ENCODE measurements around the gene MSH3. TPM values are rescaled to one million over a fixed set of nuclear protein-coding genes. Genes with fewer than 3 reads are reported as not detected.
"Not testable (repeated sequence)": the region's sequence is repeated elsewhere in the genome, so short reads cannot be mapped to it uniquely, and the experiment has no call there.

MSH3 gene
- total RNA-seq, 1 donor from 2014 or later, result 19.3 TPM

- H3K4me3 ChIP-seq (ENCODE audit: low read length in 3 of 3), result peak overlapping the region; percentile 61 to 74 (median 73)
- no peaks in the 10 kb centered on the region for H3K27me3 ChIP-seq (ENCODE audit: control insufficient read depth in 3 of 3, insufficient read depth in 3 of 3, low read length in 3 of 3)
- H3K9ac ChIP-seq (ENCODE audit: low read depth in 1 of 3, low read length in 3 of 3), result peak overlapping the region in 2 of 3 donors; percentile 51 to 62
- H3K4me1 ChIP-seq (ENCODE audit: control insufficient read depth in 3 of 3, insufficient read depth in 3 of 3, low read length in 3 of 3), result peaks cover 4 to 13% (median 12%) of the 10 kb centered on the region in 3 donors
- H3K9me3 ChIP-seq (ENCODE audit: control insufficient read depth in 3 of 3, low read length in 3 of 3), result no peaks in the 10 kb centered on the region
- H3K27ac ChIP-seq (ENCODE audit: low read depth, low read length), result no peak overlapping the region
- H3K36me3 ChIP-seq (ENCODE audit: control insufficient read depth in 3 of 3, insufficient read depth in 3 of 3, low read length in 3 of 3), result peaks cover under 1 to 20% (median 5%) of the 10 kb centered on the region in 3 donors
Observed at GRCh38 chr5:80654054-80654390, 430 bp upstream of the MSH3 start.

GRCh38 chr5:80655231-80655774, 851 bp downstream of the MSH3 start:
- Histone ChIP-seq H3K9ac (ENCODE audit: low read depth in 1 of 3, low read length in 3 of 3) (peak overlapping the region; percentile 66 to 97 (median 76)), H3K27me3 (ENCODE audit: control insufficient read depth in 3 of 3, insufficient read depth in 3 of 3, low read length in 3 of 3) (no peaks in the 10 kb centered on the region), H3K4me1 (ENCODE audit: control insufficient read depth in 3 of 3, insufficient read depth in 3 of 3, low read length in 3 of 3) (peaks cover 4 to 13% (median 12%) of the 10 kb centered on the region in 3 donors), H3K27ac (ENCODE audit: low read depth, low read length) (peak overlapping the region; percentile 84), H3K4me3 (ENCODE audit: low read length in 3 of 3) (peak overlapping the region; percentile 89 to 92 (median 89)), H3K9me3 (ENCODE audit: control insufficient read depth in 3 of 3, low read length in 3 of 3) (no peaks in the 10 kb centered on the region), H3K36me3 (ENCODE audit: control insufficient read depth in 3 of 3, insufficient read depth in 3 of 3, low read length in 3 of 3) (peaks cover 7 to 30% (median 10%) of the 10 kb centered on the region in 3 donors)

- no peaks in the 10 kb centered on the region for H3K9me3 ChIP-seq (ENCODE audit: control insufficient read depth in 3 of 3, low read length in 3 of 3)
- no peak overlapping the region for H3K27ac ChIP-seq (ENCODE audit: low read depth, low read length)
- H3K4me1 ChIP-seq (ENCODE audit: control insufficient read depth in 3 of 3, insufficient read depth in 3 of 3, low read length in 3 of 3), result peaks cover 4 to 13% (median 12%) of the 10 kb centered on the region in 3 donors
- H3K4me3 ChIP-seq (ENCODE audit: low read length in 3 of 3), result no peak overlapping the region
- peaks cover 7 to 30% (median 10%) of the 10 kb centered on the region in 3 donors for H3K36me3 ChIP-seq (ENCODE audit: control insufficient read depth in 3 of 3, insufficient read depth in 3 of 3, low read length in 3 of 3)
- no peaks in the 10 kb centered on the region for H3K27me3 ChIP-seq (ENCODE audit: control insufficient read depth in 3 of 3, insufficient read depth in 3 of 3, low read length in 3 of 3)
- no peak overlapping the region for H3K9ac ChIP-seq (ENCODE audit: low read depth in 1 of 3, low read length in 3 of 3)
Observed at GRCh38 chr5:80656425-80656824, 2.0 kb downstream of the MSH3 start.

- H3K36me3 ChIP-seq (ENCODE audit: control insufficient read depth in 3 of 3, insufficient read depth in 3 of 3, low read length in 3 of 3), result peaks cover 7 to 30% (median 10%) of the 10 kb centered on the region in 3 donors
- no peaks in the 10 kb centered on the region for H3K27me3 ChIP-seq (ENCODE audit: control insufficient read depth in 3 of 3, insufficient read depth in 3 of 3, low read length in 3 of 3)
- H3K9me3 ChIP-seq (ENCODE audit: control insufficient read depth in 3 of 3, low read length in 3 of 3), result no peaks in the 10 kb centered on the region
- H3K4me3 ChIP-seq (ENCODE audit: low read length in 3 of 3), result no peak overlapping the region
- H3K9ac ChIP-seq (ENCODE audit: low read depth in 1 of 3, low read length in 3 of 3), result no peak overlapping the region
- peaks cover 2 to 7% (median 5%) of the 10 kb centered on the region in 3 donors for H3K4me1 ChIP-seq (ENCODE audit: control insufficient read depth in 3 of 3, insufficient read depth in 3 of 3, low read length in 3 of 3)
- no peak overlapping the region for H3K27ac ChIP-seq (ENCODE audit: low read depth, low read length)
Observed at GRCh38 chr5:80659106-80659505, 4.7 kb downstream of the MSH3 start.

GRCh38 chr5:80660661-80661060, 6.2 kb downstream of the MSH3 start:
- H3K27me3 ChIP-seq (ENCODE audit: control insufficient read depth in 3 of 3, insufficient read depth in 3 of 3, low read length in 3 of 3); H3K4me3 ChIP-seq (ENCODE audit: low read length in 3 of 3); H3K9ac ChIP-seq (ENCODE audit: low read depth in 1 of 3, low read length in 3 of 3); H3K4me1 ChIP-seq (ENCODE audit: control insufficient read depth in 3 of 3, insufficient read depth in 3 of 3, low read length in 3 of 3); H3K27ac ChIP-seq (ENCODE audit: low read depth, low read length); H3K9me3 ChIP-seq (ENCODE audit: control insufficient read depth in 3 of 3, low read length in 3 of 3): not testable (repeated sequence)
- peaks cover 7 to 35% (median 15%) of the 10 kb centered on the region in 3 donors for H3K36me3 ChIP-seq (ENCODE audit: control insufficient read depth in 3 of 3, insufficient read depth in 3 of 3, low read length in 3 of 3)

GRCh38 chr5:80662108-80662507, 7.7 kb downstream of the MSH3 start:
- Histone ChIP-seq H3K4me1 (ENCODE audit: control insufficient read depth in 3 of 3, insufficient read depth in 3 of 3, low read length in 3 of 3) (no peaks in the 10 kb centered on the region), H3K27ac (ENCODE audit: low read depth, low read length) (no peak overlapping the region), H3K9me3 (ENCODE audit: control insufficient read depth in 3 of 3, low read length in 3 of 3) (no peaks in the 10 kb centered on the region), H3K36me3 (ENCODE audit: control insufficient read depth in 3 of 3, insufficient read depth in 3 of 3, low read length in 3 of 3) (peaks cover 10 to 31% (median 19%) of the 10 kb centered on the region in 3 donors), H3K27me3 (ENCODE audit: control insufficient read depth in 3 of 3, insufficient read depth in 3 of 3, low read length in 3 of 3) (no peaks in the 10 kb centered on the region), H3K4me3 (ENCODE audit: low read length in 3 of 3) (no peak overlapping the region), H3K9ac (ENCODE audit: low read depth in 1 of 3, low read length in 3 of 3) (no peak overlapping the region)

DNA sequence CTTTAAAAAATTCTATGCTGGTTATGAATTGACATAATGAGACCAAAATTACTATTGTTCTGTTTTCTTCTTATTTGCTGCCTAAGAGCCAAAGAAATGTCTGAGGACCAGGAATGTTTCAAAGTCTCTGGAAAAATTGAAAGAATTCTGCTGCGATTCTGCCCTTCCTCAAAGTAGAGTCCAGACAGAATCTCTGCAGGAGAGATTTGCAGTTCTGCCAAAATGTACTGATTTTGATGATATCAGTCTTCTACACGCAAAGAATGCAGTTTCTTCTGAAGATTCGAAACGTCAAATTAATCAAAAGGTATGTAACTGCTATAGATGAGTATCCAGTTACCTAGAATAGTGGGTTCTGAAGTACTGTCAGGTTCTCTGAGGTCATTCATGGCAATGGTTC, 10.6 kb downstream of the MSH3 start:
- H3K4me1 ChIP-seq (ENCODE audit: control insufficient read depth in 3 of 3, insufficient read depth in 3 of 3, low read length in 3 of 3), result peaks cover 0 to 4% (median 0%) of the 10 kb centered on the region in 3 donors
- H3K27ac ChIP-seq (ENCODE audit: low read depth, low read length), result no peak overlapping the region
- peaks cover 3 to 10% (median 9%) of the 10 kb centered on the region in 3 donors for H3K36me3 ChIP-seq (ENCODE audit: control insufficient read depth in 3 of 3, insufficient read depth in 3 of 3, low read length in 3 of 3)
- H3K9me3 ChIP-seq (ENCODE audit: control insufficient read depth in 3 of 3, low read length in 3 of 3), result no peaks in the 10 kb centered on the region
- no peak overlapping the region for H3K9ac ChIP-seq (ENCODE audit: low read depth in 1 of 3, low read length in 3 of 3)
- H3K4me3 ChIP-seq (ENCODE audit: low read length in 3 of 3), result no peak overlapping the region
- H3K27me3 ChIP-seq (ENCODE audit: control insufficient read depth in 3 of 3, insufficient read depth in 3 of 3, low read length in 3 of 3), result no peaks in the 10 kb centered on the region

GRCh38 chr5:80667384-80667783, 12.9 kb downstream of the MSH3 start:
- Histone ChIP-seq H3K4me3 (ENCODE audit: low read length in 3 of 3) (no peak overlapping the region), H3K4me1 (ENCODE audit: control insufficient read depth in 3 of 3, insufficient read depth in 3 of 3, low read length in 3 of 3) (peaks cover 0 to 4% (median 0%) of the 10 kb centered on the region in 3 donors), H3K9me3 (ENCODE audit: control insufficient read depth in 3 of 3, low read length in 3 of 3) (no peaks in the 10 kb centered on the region), H3K36me3 (ENCODE audit: control insufficient read depth in 3 of 3, insufficient read depth in 3 of 3, low read length in 3 of 3) (peaks cover 3 to 10% (median 10%) of the 10 kb centered on the region in 3 donors), H3K27ac (ENCODE audit: low read depth, low read length) (no peak overlapping the region), H3K27me3 (ENCODE audit: control insufficient read depth in 3 of 3, insufficient read depth in 3 of 3, low read length in 3 of 3) (no peaks in the 10 kb centered on the region), H3K9ac (ENCODE audit: low read depth in 1 of 3, low read length in 3 of 3) (no peak overlapping the region)

DNA sequence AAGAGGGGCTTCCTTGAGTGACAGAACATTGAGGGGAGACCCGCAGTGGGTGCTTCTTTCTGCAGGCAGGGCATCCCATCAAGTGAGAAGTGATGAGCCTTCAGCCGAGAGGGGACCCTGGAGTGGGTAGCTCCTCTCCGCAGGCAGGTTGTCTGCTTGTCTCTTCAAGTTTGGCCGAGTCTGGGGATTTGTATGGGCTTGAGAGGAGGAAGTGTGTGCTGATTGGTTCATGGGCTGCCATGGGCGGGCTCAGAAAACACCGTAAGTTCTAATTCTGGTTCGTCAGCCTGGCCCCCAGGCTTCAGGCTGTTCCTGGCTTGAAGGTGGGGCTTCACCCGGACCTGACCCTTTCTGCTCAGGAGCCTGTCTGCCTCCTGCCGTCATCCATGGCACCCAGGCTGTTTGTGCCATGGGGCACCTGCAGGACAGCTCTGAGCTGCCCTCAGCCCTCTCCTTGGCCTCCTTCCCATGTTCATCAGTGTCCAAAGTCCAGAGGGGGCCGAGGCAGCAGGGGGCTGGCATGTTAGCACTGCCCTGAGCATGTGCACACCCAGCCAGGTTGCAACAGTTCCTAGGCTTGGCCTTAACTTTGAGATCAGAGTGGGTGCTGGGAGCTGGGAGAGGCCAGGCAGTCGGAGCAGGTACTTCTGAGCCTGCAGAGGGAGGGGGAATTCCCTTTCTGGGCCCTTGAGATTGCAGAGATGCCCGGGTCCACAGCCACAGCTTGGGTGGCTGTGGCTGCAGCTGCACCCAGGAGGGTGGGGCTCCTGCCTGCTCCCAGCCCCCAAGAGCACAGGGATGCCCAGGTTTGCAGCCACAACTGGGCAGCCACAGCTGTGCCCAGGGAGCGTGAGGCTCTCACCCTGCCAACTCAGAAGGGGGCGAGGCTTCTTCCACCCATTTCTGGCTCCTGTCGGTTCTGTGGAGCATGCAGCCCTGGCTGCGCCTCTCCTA, 13.8 kb downstream of the MSH3 start:
- H3K27ac ChIP-seq (ENCODE audit: low read depth, low read length), result no peak overlapping the region
- H3K9ac ChIP-seq (ENCODE audit: low read depth in 1 of 3, low read length in 3 of 3), result no peak overlapping the region
- peaks cover 8 to 18% (median 17%) of the 10 kb centered on the region in 3 donors for H3K36me3 ChIP-seq (ENCODE audit: control insufficient read depth in 3 of 3, insufficient read depth in 3 of 3, low read length in 3 of 3)
- peaks cover 0 to 4% (median 0%) of the 10 kb centered on the region in 3 donors for H3K4me1 ChIP-seq (ENCODE audit: control insufficient read depth in 3 of 3, insufficient read depth in 3 of 3, low read length in 3 of 3)
- no peaks in the 10 kb centered on the region for H3K27me3 ChIP-seq (ENCODE audit: control insufficient read depth in 3 of 3, insufficient read depth in 3 of 3, low read length in 3 of 3)
- no peaks in the 10 kb centered on the region for H3K9me3 ChIP-seq (ENCODE audit: control insufficient read depth in 3 of 3, low read length in 3 of 3)
- no peak overlapping the region for H3K4me3 ChIP-seq (ENCODE audit: low read length in 3 of 3)

Measured in skeletal muscle tissue (tissue), 4 donors.